NCI-H1092 (cell line): ENCODE measurements around the gene RAVER2.

Source experiments
- DNase-seq: peaks from one replicate; lab custom pipeline; 2025; lab: John Stamatoyannopoulos, UW

Gene RAVER2

DNA sequence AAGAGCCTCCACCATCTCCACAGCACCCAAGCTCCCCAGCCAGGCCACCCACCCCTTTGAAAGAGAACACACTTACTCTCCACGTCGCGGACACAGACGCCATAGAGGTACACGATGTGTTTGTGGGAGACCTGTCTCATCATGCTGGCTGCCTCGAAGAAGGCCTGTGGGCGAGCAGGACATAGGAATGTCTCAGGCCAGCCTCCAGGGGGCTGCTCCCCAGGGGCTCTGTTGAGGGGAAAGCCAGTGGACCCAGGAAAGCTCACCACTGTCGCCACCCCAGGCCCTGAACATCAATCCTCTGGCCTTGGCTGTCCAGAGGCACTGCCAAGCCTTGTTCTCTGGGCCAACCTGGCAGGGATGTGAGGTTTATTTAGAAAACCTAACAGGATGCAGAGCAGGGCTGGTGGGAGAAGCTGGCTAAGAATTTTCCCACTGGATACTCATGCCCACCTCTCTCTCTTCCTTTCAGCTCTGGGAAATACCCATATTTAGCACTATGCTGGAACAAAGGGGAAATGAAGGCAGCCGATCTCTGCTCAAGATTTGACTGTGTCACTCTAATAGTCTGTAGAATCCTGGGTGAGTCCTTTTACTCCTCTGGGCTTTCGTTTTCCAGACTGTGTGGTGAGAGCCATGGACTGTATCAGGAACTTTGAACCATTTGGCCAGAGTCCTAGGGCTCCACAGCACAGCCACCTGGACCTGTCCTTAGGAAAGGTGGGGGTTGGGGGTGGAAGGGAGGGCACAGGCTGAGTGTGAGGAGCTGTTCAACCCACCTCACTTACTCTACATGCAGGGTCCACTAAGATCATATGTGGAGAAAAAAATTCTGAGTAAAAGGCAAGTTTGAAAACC is 101.9 kb downstream of the RAVER2 start:
- no peak for DNase-seq

GRCh38 chr1:64847666-64848065 is 102.8 kb downstream of the RAVER2 start:
- DNase-seq = no peak

GRCh38 chr1:64848136-64848535 is 103.3 kb downstream of the RAVER2 start:
- no peak for DNase-seq

DNA sequence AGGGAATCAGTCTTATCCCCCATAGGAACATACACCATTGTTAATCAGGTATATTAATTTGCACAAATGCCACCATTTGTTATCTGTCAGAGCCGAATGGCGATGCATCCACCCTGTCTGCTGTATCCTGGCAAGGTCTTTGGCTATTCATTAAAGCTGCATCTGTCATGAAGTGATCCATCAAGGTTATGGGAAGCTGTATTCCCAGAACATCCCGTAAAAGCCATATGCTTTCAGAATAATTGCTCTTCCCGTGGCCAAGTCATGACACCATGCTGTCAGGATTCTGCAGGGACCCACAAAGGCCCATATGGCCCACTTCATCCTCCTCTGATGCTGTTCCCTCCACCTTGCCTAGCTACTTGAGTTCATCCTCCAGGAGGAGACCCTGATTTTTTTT is 103.9 kb downstream of the RAVER2 start:
- no peak for DNase-seq

DNA sequence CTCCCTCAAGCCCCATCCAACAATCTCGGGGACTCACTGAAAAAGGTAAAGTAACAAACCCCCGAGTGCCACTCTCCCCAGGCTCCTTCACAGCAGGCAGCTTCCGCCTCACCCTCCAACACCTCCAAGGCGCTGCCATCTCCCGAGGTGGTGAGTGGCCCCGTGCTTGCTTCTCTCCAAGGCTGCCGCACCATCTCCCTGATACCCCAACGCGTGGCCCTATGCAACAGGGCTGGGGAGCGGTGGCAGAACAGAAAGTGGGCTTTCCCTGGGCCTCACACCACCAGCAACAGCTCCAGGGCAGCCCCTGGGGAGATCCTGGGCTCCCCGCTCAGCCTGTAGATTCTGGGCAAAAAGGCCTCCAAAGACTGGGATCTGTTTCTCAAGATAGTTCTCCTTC is 105.1 kb downstream of the RAVER2 start:
- no peak for DNase-seq

DNA sequence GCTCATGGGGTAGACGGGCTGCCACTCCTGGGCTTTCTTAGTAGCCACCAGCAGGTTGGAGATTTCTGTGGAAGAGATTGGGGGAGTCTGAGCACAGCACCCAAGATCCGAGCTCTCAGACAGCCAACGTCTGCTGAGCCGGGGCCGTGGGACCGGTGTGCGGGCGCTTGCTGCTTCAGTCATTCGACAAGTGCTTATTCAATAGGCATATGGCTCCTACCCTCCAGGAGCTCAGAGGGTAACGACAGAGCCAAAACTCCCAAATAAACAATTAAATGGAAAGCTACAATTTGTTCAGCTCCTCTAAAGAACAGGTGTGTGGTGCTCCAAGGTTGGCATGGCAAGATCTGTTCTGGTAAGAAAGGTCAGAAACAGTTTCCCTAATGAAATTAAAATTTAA is 106.0 kb downstream of the RAVER2 start:
- DNase-seq = no peak

- no peak for DNase-seq
Observed at GRCh38 chr1:64851664-64852063, 106.8 kb downstream of the RAVER2 start.

- no peak for DNase-seq
Observed at GRCh38 chr1:64854674-64855073, 109.8 kb downstream of the RAVER2 start.

GRCh38 chr1:64855557-64855956 is 110.7 kb downstream of the RAVER2 start:
- DNase-seq = no peak

DNA sequence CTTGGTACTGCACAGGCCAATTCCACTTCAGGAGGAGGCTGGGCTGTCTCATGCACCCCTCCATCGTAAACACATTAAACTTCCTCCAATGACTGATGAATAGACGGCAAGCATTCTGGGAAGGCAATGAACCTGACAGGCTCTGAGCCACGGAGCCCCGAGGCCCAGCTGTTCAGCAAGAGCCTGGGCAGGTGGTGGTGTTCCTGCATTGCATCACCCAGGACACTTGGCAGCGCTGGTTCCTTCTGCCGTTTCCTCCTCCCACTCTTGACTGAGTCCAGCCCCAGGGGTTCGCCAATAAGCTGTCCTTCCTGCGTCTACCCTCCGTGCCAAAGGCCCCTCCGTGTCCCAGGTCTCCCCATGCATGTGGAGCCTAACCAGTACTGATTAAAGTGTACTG is 111.7 kb downstream of the RAVER2 start:
- DNase-seq = no peak

DNA sequence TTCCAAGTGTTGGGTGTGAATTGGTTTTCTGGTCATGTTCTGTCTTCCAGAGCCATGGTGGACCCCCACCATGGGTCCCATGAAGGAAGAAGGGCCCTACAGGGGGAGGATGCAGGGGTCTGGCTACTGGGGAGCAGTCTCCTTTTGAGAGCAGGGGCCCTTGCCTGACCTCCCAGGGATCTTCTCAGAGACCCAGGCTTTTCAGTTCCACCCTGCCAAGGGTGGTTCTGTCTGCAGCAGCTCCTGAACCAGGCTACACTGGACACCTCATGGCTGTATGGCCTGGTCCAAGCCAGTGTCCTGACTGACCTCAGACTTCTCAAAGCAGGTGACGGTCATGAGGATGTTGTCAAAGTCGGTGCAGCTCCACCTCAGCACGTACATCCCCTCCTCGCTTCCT is 112.5 kb downstream of the RAVER2 start:
- DNase-seq = no peak

DNA sequence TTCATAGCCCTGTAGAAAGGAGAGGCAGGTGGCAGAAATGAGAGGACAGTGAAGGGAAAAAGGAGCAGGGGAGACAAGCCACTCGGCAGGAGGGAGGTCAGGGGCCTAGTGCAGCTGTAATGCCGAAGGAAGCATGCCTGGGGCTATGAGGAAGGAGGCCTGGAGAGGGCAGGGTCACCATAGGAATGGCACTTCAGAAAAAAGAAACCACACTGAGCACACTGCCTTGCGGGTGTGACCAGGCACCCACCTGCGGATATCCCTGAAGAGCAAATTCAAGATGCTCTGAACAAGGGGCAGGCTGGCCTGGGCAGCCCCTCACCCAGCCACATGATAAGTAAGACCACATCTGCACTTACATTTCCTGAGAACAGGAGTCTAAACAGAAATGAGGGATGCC is 116.7 kb downstream of the RAVER2 start:
- no peak for DNase-seq

GRCh38 chr1:64864018-64864940 is 119.4 kb downstream of the RAVER2 start:
- no peak for DNase-seq

- no peak for DNase-seq
Observed at GRCh38 chr1:64865105-64865757, 120.4 kb downstream of the RAVER2 start.

GRCh38 chr1:64866689-64867088 is 121.8 kb downstream of the RAVER2 start:
- no peak for DNase-seq

- DNase-seq = no peak
Observed at GRCh38 chr1:64867266-64867665, 122.4 kb downstream of the RAVER2 start.

- no peak for DNase-seq
Observed at GRCh38 chr1:64871256-64871655, 126.4 kb downstream of the RAVER2 start.

- DNase-seq = no peak
Observed at GRCh38 chr1:64872067-64872466, 127.2 kb downstream of the RAVER2 start.

DNA sequence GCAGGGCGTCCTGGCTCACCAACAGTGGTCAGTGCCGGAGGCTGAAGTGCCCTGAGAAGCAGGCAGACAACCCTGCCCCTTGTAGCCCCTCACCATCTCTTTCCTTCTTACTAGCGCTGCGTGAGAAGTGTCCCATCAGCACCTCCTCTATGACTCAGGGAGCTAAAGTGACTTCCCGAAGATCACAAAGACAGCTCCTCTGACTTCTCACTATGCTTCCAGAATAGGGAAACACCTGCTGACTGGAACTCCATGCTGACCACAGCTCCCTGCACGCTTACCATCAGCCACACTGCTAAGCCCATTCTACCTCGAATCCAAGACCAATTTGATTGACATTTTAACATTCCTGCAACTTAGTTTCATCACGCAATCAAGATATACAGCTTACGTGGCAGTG is 128.7 kb downstream of the RAVER2 start:
- no peak for DNase-seq

GRCh38 chr1:64874666-64875065 is 129.8 kb downstream of the RAVER2 start:
- no peak for DNase-seq

DNA sequence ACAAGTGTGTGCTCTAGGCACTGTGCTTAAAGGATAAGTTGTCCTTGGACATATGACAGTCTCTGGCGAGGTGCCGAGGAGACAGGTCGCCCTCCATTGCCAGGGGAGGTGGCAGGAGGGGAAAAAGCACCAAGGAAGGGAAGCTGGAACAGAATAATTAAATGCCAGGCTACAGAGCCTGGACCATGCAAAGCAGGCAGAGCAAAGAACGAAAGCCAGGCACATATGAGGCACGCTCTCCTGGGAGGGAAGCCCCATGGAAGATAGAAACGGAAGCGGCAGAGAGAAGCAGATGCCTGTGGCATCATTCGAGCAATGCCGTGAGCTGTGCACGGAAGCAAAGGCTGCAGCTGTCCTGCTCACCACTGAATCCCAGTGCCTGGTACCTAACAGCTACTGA is 130.2 kb downstream of the RAVER2 start:
- no peak for DNase-seq

DNA sequence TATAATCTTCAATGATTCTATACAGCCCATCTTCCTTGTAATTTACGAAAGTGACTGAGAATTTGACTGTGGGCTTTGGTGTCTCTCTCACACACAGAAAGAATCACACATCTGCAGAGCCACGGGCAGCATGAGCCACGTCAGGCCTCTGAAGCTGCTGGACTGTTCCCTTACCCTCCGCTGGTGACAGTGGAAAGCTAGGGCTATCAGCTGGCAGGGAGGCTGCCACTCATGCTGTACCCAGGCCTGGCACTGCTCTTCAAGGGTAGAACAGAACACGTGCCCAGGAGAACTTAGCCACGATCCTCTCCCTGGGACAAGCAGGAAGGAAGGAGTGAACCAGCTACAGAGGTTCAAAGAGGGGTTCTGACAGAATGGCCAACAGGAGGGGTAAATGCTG is 130.7 kb downstream of the RAVER2 start:
- no peak for DNase-seq

GRCh38 chr1:64877151-64877550 is 132.3 kb downstream of the RAVER2 start:
- DNase-seq = no peak
